ENCODE results near the gene PRPF38A. TPM values are rescaled to one million over a fixed set of nuclear protein-coding genes. Genes with fewer than 3 reads are reported as not detected.

PRPF38A gene
- total RNA-seq, 6 donors from 2014 or later, result 2.7 to 39.6 (median 16.3) TPM

DNA sequence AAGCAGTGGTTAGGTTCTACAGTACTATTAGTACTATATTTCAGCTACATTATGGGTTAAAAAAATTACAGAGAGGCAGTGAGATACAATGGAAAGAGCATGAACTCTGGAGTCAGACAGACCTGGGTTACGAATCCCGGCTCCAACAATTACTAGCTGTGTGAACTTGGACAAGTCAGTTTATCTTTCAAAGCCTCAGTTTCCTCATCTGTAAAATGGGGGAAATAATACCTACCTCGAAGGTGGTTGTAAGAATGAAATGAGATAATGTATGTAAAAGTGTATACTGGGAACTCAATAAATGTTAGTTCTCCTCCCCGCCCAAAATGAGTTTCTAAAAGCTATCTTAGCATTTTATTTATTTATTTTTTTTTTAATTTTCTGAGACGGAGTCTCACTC lies 59.5 kb downstream of the PRPF38A start:
- DNase-seq (no peak), ATAC-seq (ENCODE audit: low FRiP score in 2 of 2) (no peak)
- Histone ChIP-seq H3K9me3 (no peaks in the 10 kb centered on the region), H3K27me3 (no peaks in the 10 kb centered on the region), H3K4me1 (no peaks in the 10 kb centered on the region), H3K27ac (no peak overlapping the region), H3K36me3 (no peaks in the 10 kb centered on the region), H3K4me3 (no peak overlapping the region)
- TF ChIP-seq POLR2A (IDR thresholded peaks at IDR 0.05) (no peak), CTCF (IDR thresholded peaks at IDR 0.05) (no peak), POLR2AphosphoS5 (IDR thresholded peaks at IDR 0.05) (no peak), EP300 (IDR thresholded peaks at IDR 0.05) (no peak)
- WGBS, 2 donors, result 96 to 98% methylated on average over 5 of the region's 5 CpGs

DNA sequence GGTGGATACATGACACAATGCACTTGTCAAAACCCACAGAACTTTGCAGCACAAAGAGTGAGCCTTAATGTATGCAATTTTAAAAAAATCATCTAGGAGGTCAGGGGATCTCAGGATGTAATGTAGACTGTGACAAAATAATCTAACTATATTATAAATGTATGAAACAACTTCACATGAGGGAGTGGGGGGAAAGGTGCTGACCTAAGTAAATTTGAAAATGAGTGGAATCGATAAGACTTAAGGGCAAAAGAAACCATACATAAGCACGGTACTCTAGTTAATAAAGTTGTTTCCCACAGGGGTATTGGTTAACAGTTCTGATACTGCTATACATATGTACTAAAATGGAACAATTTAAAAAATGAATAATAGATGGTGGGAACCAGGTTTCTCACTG lies 64.7 kb downstream of the PRPF38A start:
- peaks cover 0 to 14% (median 0%) of the 10 kb centered on the region in 4 donors for H3K36me3 ChIP-seq
- H3K27ac ChIP-seq, result no peak overlapping the region
- DNase-seq (no peak), ATAC-seq (ENCODE audit: low FRiP score in 2 of 2) (no peak)
- 97% methylated on average over 2 of the region's 2 CpGs for WGBS, 2 donors
- no peaks in the 10 kb centered on the region for H3K9me3 ChIP-seq
- H3K4me1 ChIP-seq, result no peaks in the 10 kb centered on the region
- H3K4me3 ChIP-seq, result no peak overlapping the region
- TF ChIP-seq CTCF (IDR thresholded peaks at IDR 0.05) (no peak), EP300 (IDR thresholded peaks at IDR 0.05) (no peak), POLR2A (IDR thresholded peaks at IDR 0.05) (no peak), POLR2AphosphoS5 (IDR thresholded peaks at IDR 0.05) (no peak)
- H3K27me3 ChIP-seq, result no peaks in the 10 kb centered on the region

Other genes with a start within 250 kb of the PRPF38A start
- gene CC2D1B, start 38.4 kb upstream of the PRPF38A start, total RNA-seq, result 10 to 100 TPM; 40.8 to 77.2 (median 63.3) TPM
- gene ORC1, start 179 bp upstream of the PRPF38A start, total RNA-seq, result 1 to 10 TPM in 2 of 6 donors, under 1 TPM in 4; 0.22 to 1.1 (median 0.96) TPM
- gene TUT4, start 148.5 kb downstream of the PRPF38A start, total RNA-seq, result 10 to 100 TPM; 31.0 to 85.7 (median 55.4) TPM
- 10 to 100 TPM in 1 of 6 donors, 1 to 10 TPM in 5; 4.3 to 11.5 (median 9.2) TPM for gene GPX7, start 197.8 kb downstream of the PRPF38A start, total RNA-seq
- 10 to 100 TPM in 1 of 6 donors, 1 to 10 TPM in 1, under 1 TPM in 1, not detected in 3; 0.24 to 10.5 (median 3.0) TPM for gene SHISAL2A, start 228.6 kb downstream of the PRPF38A start, total RNA-seq

Measured in upper lobe of left lung (tissue), 6 donors.